HG02588 (cell line): ENCODE data around the gene ATP8B1.
A peak's percentile ranks its signal among the peaks of the same experiment; 100 is the strongest.
"Not testable (repeated sequence)": the region's sequence is repeated elsewhere in the genome, so short reads cannot be mapped to it uniquely, and the experiment has no call there.

Experiments
- ATAC-seq: cut with Tn5 transposase; IDR thresholded peaks from one replicate; pipeline ENCODE4 v1.9.1; 2021; ENCODE audit warnings: mild to moderate bottlenecking, moderate library complexity; ENCODE audit not compliant: unreplicated experiment

ATP8B1 gene

GRCh38 chr18:57677262-57678211, 125.6 kb downstream of the ATP8B1 start:
- ATAC-seq, result no peak

DNA sequence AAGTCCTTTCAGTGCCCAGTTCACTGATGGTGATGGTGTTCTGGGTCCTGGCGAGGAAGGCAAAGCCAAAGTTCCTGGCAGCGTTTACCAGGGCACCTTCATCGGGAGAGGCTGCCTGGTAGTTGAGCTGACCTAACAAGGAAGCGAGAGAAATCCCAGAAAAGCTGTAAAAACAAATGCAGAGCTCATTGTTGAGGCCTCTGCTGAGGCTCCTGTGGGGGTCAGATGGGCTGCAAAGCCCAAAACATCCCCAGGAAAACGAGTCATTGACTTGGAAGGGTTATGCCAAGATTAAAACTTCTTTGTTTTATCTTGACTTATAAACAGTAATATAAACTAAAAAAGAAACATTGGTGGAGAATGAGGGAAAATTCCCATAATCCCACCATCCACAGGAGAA, 128.2 kb downstream of the ATP8B1 start:
- ATAC-seq, result no peak

- no peak for ATAC-seq
Measured at GRCh38 chr18:57670046-57670445, 133.1 kb downstream of the ATP8B1 start.

- no peak for ATAC-seq
Measured at GRCh38 chr18:57668021-57668420, 135.1 kb downstream of the ATP8B1 start.

DNA sequence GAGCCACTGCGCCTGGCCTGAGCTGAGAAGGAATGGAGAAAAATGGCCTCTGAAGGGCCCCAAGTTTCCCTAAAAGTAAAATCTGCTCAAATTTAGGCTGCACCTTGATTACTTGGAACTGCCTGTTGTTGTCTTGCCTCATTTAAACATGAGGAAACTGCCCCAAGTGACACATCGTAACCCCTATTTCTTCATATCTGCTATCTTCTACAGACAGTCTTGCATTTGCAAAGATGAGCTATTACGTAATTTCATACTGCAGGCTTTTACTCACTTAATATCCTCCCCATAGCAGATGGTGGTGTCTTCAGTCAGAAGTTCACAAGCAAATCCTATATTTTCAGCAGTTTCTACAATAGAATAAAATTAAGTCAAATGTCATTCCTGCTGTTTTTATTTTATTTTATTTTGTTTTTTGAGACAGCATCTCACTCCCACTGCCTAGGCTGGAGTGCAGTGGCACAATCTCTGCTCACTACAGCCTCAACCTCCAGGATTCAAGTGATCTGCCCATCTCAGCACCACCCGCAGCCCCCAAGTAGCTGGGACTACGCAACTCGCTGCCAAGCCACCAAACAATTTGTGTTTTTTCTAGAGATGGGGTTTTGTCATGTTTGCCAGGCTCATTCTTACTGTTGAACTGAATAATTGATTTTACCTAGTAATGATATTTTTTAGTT, 136.2 kb downstream of the ATP8B1 start:
- no peak for ATAC-seq

DNA sequence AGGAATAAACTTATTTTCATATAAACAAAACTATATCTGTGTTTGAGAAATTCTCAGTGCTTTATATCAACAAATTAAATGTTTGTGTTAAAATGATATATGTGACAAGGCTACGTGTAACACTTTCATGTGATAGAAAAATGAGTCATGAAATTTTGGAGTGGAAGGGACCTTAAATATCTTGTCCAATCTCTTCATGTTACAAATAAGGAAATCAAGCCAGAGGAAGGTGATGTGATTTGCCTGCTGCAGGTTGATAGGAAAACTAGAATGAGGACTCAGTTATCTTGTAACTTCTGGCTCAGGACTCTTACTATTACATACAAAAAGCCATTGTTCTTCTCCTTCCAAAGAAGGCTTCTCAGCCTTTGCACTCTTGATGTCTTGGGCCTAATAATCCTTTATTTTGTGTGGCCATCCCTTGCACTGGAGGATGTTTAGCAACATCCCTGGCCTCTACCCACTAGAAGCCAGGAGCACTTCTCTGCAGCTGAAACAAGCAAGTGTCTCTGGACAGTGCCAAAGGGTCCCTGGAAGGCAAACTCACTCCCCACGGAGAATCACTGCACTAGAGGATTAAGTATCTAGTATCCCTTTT, 138.4 kb downstream of the ATP8B1 start:
- ATAC-seq, result no peak

DNA sequence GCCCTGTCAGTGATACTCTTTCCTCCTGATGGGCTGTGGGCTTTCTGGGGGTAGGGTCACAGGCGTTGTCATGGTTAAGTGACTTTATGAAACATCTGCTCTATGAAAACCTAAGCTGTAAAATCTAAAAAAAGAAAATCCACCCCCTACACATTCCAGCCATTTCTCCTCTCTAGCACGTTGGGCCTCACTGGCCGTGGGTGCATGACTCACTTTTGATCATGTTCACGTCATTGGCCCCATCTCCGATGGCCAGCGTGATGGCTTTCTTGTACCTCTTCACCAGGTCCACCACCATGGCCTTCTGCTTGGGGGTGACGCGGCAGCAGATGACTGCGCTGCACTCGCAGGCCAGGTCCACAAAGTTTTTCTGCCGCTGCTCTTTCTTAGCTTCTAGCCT, 142.2 kb downstream of the ATP8B1 start:
- ATAC-seq, result no peak

DNA sequence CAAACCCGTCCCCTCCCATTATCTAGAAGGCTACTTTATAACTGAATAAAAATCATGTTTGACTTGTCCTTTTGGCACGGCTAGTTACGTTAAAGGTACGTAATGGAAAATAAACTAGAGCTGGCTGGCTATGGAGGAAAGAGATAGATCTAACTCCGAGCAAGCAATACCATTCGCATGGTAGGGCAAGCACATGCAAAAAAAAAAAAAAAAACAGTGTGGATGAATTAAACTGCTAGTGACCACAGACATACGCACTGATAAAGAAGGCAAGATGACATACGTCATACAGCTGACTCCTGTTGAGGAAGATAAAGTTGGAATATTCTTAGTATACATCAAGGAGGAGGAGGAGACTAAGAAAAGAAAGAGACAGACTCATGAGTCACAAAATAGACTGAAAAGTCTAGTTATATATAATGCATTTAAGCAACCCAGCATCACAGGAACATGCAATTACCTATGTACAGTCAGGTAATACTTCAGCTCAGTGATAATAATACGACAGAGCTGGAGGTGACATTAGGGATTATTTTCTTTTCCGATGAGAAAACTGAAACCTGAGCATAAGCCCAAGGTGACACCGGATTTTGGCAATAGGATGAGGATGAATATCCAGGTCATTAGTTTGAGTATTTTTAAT, 143.5 kb downstream of the ATP8B1 start:
- ATAC-seq, result no peak

DNA sequence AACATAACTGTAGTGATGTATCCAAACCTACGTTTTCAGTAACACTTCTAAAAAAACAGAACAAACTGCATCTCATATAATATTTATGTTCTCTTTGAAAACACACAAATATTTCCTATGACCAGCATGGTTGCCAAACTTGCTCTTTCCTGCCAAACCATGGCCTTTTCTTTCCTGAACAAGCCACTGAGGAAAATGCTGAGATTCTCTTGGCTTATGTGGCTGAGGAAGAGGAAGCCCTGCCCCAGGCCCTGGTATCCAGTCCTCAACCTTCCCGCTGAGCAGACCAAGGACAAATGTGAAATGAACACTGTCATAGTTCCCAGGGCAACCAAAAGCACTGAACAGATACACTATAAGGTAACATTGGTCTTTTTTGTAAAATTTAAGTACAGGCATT, 145.6 kb downstream of the ATP8B1 start:
- no peak for ATAC-seq

- ATAC-seq, result no peak
Measured at GRCh38 chr18:57655740-57656139, 147.4 kb downstream of the ATP8B1 start.

- no peak for ATAC-seq
Measured at GRCh38 chr18:57651914-57652313, 151.2 kb downstream of the ATP8B1 start.

DNA sequence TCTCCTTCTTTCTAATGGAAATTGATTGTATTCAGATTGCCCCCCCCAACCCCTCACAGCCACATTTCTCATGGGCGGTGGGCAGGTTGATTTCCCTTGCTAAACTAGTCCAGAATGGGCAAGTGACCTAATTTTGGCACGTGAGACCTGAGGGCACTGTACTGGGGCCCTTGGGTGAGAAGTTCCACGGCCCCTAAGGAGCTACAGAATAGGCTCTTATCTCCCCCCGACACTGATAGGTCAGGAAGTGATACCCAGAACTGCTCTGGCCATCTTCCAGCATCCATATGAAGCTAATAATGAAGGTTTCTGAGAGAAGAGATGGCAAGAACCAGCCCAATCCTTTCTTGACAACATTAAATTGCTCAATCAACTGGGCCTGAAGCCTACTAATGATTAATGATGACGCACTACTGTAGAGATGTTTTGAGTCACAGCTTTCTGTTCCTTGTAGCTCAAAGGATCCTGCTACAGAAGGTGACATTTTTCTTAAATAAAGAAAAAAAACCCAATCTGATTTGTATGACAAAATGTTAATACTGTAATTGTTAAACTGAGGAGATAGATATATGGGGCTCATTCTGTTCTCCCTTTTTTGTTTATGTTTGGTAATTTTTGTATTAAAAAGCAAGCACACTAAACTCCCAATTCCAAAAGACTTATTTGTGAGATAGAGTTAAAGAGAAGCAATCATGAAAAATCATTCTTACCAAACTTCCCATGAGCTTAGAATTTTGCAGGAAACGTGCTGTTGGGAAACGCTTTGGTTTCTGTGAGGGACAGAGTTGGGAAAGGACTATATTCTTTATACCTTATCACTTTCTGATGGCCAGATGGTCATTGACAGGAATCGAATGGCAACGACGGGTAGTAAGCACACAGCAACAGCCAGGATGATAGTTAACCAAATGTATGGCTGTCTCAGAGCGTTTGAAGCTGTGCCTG, 153.3 kb downstream of the ATP8B1 start:
- peak; percentile 92 for ATAC-seq

DNA sequence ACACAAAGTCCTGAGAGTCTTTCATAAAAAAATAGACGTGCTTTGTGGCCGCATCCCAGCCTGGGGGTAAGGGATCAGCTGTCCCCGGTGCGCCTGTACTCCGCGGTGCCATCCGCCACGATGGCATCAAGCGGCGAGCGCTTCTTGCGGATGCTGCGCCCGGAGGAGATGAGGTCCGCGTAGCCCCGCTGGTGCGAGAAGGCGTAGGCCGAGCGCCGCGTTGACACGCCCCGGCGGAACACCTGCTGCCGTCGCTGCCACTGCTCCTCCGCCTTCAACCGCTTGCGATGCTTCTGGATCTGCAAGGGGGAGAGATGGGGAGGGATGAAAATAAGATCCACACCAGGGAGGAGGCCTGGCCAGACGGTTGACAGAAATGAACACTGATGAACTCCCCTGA, 154.7 kb downstream of the ATP8B1 start:
- ATAC-seq, result no peak

DNA sequence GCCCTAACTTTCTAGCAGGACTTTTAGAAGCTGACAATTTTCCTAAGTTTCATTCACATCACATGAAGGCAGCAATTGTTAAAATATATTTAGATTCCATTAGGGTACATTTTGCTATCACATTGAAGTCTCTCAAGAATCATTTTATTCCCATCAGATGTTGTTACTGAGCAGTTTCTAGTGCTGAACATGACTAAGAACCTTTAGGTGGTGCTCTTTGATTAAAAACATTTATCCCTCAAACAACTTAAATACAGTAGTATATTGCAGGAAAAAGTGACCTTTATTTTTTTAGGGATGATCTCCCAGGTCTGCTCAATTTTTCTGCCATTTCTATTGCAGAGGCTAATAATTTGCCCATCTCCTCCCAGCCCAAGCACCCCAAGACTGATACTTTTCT, 158.6 kb downstream of the ATP8B1 start:
- ATAC-seq, result no peak

- not testable (repeated sequence) for ATAC-seq
Measured at GRCh38 chr18:57643726-57644125, 159.4 kb downstream of the ATP8B1 start.

GRCh38 chr18:57642462-57642861, 160.7 kb downstream of the ATP8B1 start:
- ATAC-seq, result not testable (repeated sequence)

GRCh38 chr18:57640749-57641148, 162.4 kb downstream of the ATP8B1 start:
- ATAC-seq, result no peak

- no peak for ATAC-seq
Measured at GRCh38 chr18:57640236-57640635, 162.9 kb downstream of the ATP8B1 start.

- ATAC-seq, result no peak
Measured at GRCh38 chr18:57635003-57635822, 167.9 kb downstream of the ATP8B1 start.
